Measurements from ENCODE around the gene DAAM1. TPM values are rescaled to one million over a fixed set of nuclear protein-coding genes. Genes with fewer than 3 reads are reported as not detected.

The DAAM1 gene
- total RNA-seq, 1 donor from 2014 or later = 75.2 TPM

DNA sequence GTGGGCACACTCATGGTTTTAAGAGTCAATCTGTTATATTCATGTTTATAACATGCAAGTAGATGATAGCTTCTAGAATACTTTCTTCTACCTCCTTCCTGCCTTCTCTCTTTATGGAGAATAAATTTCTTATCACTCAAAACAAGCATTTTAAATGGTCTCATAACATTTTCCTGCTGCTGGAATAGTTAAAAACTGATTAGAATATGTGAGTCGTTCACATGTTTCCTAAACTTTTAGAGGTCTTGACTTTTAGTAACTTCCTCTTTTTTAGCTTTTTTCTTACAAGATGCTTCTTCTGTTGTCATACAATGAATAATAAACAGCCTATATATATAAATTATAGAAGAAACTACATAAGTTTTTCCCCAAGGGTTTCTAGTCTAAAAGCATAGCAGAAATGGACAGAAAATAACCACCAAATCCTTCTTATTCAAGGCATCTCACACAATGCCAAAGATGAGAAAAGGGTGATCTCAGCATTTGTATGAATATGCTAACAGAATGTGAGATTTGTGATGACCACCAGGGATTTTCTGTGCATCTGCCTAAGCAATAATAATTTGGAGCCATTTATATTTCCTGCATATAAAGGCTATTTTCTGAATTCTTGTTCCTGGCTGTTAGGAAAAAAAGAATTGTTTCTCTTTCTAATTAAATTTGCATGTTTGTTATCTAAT lies 127.8 kb downstream of the DAAM1 start:
- peak; percentile 73 for DNase-seq

DNA sequence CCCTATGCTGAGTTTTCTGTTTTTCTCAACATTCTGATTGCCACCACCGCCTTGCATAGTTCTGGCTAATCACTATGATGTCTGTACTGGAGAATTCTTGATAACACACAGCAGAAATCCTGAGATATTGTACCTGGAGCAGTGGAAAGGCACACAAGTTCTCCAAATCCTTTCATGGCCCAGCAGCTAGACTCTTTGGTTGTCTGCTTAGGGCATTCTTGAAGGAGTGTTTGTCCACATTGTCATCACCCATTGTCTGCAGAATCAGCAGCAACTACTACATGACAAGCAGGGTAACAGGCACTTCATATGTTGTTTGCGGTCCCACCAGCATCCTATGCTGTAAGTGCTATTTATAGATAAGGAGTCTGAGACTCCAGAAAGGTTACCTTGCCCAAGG lies 128.9 kb downstream of the DAAM1 start:
- DNase-seq = no peak

DNA sequence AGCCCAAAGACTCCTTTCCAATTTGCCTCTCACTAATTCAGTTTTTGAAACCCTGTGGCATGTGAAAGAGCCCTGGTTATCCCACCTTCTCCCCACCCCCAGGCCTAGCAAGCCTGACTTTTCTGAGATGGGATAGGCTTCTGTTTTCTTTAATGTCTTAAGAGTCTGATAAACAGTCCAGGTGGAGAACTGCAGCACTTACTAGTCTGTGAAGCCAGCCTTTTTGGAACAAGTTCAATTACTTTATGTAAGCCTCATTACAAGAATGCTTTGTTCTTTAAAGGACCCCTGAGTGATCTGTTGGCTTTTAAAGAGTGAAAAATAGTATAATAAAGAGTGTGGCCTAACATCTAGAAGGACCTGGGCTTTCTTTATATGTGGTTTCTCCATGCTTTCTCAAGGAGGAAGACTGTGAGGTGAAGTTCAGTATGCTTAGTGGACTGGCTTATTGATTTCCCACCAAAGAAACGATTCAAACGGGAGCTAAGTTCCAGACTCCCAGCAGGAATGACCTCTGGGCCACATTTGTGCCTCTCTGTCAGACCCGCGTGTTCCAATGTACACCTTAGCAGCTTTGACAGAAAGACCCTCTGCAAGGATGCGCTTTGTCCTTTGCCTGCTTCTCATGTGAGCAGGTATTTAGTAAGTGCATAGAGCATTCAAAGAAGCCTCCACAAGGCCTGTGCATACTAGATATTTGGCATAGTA lies 129.5 kb downstream of the DAAM1 start:
- no peak for DNase-seq

DNA sequence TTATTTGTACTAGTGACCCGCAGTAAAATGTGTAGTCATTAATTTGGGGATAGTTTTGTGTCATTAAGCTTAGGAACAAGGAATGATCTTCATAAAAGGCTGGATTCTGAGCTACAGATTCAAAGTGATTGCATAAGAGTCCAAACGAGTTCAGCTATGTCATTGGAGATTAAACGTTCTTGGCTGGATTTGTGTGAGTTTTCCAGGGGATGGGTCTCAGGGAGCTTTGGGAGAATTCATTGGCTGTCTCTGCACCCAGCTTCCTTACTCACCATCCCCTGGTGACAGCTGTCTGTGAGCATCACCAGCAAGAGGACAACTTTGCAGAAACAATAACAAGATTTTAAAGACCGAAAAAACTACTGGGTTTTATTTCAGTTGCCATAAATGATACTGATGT lies 130.4 kb downstream of the DAAM1 start:
- DNase-seq = no peak

DNA sequence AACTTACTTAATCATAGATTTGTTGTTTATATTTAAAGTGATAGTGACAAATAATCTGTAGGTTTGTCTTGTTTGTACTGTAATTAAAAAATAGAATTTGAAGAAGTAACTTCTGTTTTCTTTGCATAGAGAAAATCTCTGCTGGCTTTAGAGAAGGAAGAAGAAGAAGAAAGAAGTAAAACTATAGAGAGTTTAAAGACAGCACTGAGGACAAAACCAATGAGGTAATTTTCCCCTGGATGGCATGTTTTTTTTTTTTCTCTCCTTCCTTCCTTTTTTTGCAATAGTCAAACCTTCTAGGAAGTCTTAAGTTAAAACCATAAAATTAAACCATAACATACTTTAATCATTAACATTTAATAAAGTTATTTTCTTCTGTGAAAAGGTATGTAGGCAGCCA lies 131.9 kb downstream of the DAAM1 start:
- DNase-seq = no peak

DNA sequence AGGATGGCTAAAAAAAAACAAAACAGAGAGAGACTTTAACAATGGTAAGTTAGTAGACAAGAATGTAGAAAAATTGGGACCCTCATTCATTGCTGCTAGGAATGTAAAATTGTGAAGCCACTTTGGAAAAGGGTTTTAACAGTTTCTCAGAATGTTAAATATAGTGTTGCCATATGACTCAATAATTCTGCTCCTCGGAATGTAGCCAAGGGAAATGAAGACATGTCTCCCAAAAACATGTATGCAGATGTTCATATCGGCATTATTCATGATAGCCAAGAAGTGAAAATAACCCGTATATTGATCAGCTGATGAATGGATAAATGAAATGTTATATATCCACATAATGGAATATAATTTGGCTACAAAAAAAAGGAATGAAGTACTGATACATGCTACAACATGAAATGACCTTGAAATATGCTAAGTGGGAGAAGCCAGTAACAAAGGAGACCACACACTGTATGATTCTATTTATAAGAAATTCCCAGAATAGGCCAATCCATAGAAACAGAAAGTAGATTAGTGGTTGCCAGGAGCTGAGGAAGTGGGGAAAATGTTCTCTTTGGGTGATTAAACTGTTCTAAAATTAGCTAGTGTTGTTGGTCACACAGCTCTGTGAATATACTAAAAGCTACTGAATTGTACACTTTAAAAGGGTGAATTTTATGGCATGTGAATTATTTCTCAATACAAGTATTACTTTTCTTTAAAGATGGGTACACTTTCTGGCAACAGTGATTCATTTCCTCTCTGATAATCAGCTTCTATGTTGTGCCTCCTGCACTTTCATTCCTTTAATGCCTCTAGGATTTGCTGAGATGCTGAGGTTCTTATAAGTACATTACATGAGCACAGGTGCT lies 132.5 kb downstream of the DAAM1 start:
- peak; percentile 81 for DNase-seq

DNA sequence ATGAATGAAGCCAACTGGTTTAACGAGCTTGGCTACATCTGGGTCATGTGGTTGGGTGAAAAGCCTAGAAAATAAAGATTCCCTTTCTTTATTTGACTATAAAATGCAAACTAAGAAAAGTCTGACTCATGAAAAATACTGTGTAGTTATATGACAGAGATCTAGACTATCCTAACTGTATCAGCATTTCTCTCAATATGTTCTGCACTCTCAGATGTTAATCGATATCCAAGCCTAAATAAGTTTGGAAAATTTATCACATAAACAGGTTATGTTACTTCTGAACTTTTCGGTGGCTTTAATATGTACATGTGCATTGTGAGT lies 133.1 kb downstream of the DAAM1 start:
- DNase-seq = no peak

DNA sequence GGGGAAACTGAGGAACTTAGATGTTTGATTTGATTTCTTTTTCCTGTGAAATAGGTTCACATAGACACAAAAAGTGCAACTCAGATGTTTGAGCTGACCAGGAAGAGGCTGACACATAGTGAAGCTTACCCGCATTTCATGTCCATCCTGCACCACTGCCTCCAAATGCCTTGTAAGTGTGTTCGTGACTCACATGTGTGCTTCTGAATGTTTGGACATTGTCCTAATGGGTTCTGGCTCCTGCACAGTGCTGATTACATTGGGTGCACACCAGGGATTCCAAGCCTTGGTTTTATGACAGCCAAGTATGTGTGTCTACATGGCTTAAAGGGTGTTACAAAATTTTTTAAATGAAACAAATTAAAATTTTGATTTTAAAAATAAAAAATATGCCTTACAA lies 137.4 kb downstream of the DAAM1 start:
- no peak for DNase-seq

DNA sequence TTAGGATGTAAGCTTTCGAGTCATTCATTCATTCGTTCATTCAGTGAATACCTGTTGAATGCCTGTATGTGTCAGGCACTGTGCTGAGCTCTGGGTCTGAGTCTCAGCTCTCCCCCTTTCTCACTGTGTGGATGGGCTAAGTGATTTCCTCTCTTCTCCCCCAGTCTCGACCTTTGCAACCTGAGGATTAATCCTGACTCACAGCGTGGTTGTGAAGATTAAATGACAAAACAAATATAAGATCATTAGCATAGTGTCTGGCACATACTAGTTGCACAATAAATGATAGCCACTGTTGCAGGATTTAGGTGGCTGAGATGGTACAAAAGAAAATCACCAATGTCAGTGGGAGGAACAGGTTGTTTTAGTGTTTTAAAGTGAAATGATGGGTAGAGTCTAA lies 140.0 kb downstream of the DAAM1 start:
- DNase-seq = no peak

DNA sequence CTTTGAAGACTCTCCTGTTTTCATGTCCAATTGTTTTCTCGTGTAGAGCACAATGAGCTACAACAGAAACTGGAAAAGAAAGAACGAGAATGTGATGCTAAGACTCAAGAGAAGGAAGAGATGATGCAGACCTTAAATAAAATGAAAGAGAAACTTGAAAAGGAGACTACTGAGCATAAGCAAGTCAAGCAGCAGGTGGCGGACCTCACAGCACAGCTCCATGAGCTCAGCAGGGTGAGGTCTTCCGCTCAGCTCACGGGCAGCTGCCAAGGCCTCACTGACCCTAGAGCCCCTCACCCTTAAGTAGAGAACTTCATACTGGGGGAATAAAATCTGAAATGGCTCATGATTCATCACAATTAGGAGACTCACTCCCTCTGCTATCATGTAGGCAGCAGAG lies 142.0 kb downstream of the DAAM1 start:
- no peak for DNase-seq

DNA sequence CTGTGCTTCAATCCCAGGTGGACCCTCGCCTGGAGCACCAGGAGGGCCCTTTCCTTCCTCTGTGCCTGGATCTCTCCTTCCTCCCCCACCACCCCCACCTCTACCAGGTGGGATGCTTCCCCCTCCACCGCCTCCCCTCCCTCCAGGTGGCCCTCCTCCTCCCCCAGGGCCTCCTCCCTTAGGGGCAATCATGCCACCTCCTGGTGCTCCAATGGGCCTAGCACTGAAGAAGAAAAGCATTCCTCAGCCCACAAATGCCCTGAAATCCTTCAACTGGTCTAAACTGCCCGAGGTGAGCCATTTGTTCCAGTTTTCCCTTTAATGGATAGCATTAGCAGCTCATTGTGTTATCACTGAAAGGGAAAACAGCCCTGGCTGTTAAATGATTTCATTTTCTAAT lies 142.8 kb downstream of the DAAM1 start:
- no peak for DNase-seq

DNA sequence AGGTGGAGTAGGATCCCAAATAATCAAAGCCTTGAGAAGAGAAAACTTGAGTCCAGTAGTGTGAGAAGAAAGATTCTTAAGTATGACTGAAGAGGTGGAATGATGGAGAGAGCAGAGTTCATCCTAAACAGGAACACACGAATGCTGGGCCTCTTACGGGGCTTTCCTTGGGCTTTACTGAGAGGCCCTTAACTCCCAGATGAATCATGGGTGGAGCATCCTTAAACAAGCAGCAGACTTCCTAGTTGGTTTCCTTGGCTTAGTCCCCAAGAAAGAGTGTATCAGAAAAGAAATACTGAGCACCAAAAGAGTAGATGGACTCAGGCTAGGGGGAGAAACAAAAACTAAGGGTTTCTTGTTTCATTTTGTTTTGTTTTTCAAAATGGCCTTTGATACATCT lies 144.3 kb downstream of the DAAM1 start:
- peak; percentile 20 for DNase-seq

DNA sequence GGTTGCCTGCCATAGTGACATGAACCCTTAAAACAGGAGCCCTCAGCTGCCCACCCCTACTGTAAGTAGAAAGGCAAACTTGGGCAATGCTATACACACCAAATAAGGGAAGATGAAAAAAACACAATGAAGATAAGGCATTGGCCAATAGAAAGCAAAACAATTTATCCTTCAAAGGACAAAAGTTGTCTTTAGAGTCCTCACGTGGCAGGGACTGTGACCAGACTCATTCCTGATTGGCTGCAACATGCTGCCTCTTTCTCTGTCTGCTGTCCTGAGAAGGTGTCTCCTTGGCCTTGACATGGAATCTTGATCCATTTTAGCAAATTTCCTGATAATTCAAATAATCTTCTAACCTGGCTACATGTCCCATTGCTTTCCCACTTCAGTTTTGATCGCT lies 144.8 kb downstream of the DAAM1 start:
- no peak for DNase-seq

DNA sequence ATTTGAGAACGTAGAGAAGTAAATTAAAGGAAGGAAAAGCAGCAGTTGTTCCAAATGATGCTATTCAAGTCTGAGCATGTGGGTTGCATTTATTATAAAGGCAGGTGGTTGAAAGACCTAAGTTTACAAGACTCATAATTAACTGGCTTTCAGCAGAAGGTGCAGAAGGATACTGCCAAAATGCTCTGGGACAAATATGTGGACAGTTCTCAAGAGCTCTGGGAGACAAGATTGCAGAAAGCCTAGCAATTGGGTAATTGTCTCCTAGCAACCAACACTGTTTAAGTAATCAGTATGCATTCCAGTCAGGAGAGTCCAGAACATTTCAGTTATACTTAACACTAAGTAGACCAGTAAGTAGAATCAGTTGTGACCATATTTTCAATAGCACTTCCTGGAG lies 145.2 kb downstream of the DAAM1 start:
- peak; percentile 95 for DNase-seq

DNA sequence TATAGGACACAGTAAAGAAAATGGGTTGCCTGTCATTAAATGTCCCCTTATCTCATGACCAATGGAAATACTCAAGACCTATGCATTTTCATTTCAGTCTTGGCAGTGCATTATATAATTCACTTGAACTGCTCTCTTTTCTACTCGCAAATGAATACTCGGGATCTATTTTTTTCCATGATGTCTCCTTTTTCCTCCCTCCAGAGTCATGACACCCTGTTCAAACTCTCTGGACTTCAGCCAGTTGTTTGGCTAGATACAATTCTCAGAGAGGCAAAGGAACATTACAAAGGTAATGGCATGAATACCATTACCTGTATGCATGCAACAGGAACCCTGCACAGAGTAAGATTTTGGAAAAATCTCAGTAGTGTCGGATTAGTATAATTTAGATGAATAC lies 145.8 kb downstream of the DAAM1 start:
- DNase-seq = no peak

DNA sequence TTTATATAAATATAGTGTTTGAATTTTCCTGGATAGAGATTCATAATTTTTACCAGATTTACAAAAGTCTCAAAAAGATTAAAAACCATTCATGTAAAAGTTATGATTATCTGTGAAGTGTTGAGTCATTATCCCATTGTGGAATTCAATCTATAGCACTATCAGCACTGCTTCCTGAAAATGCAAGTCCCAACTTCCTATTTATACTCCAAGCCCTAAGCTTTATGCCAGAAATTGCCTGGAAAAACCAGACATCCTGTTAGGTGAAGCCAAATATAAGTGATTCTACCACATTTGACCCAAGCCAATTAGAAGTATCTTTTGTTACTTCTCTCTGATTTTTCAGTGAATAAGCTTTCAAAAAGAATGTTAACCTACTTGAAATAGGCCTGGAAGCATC lies 147.6 kb downstream of the DAAM1 start:
- no peak for DNase-seq

DNA sequence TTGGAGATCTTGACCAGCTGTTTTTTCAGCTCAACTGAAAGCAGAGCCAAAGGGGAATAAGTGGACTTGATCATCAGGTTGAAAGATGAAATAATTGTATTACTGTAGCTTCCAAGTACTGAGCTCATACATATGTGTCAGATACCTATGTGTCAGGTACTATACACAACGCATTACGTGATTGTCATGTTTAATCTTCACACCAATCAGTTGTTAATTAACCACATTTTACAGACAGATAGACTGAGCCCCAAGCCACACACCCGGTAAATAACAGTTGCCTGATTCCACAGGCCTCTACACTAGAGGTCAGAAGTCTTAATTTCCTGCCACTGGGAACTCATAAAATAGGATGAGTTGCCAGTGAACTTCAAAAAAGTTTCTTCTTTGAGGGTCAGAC lies 148.2 kb downstream of the DAAM1 start:
- DNase-seq = no peak

DNA sequence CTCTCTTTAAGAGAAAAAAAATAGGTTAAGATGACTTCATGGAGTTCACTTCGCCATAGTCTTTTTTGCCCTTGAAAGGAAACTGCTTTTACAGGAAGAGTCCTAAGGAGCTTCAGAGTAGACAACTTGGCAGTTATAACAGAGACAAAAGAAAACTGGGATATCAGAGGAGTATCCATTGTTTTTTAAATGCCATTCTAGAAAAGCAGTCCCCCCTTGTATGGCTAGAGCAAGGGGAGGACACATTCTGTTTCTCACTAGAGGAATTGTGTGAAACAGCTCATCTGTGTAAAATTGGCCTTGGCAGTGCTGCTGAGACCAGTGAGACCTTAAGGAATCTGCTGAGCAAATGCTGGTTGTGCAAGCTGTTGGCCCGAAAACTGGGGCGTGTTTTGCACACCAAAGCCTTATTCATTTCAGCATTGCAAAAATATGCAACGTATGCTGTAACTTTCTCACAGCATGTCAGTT lies 148.7 kb downstream of the DAAM1 start:
- peak; percentile 76 for DNase-seq

DNA sequence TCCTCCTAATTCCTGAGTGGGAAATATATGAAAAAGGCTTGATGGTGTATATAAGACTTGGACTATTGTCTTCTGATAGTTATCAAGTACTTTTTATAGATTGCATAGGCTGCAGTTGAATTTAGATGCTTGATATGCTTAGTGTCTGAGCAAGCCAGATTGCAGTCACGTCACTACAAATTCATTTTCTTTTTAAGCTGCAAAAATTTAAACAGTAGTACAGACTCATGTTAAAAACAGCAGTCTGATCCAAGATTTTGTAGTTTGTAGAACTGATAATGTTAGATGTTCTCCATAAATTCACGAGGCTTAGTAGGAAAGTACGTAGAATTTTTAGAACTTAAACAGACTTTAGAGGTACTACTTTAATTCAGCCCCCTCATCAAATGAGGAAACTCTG lies 150.3 kb downstream of the DAAM1 start:
- DNase-seq = no peak

DNA sequence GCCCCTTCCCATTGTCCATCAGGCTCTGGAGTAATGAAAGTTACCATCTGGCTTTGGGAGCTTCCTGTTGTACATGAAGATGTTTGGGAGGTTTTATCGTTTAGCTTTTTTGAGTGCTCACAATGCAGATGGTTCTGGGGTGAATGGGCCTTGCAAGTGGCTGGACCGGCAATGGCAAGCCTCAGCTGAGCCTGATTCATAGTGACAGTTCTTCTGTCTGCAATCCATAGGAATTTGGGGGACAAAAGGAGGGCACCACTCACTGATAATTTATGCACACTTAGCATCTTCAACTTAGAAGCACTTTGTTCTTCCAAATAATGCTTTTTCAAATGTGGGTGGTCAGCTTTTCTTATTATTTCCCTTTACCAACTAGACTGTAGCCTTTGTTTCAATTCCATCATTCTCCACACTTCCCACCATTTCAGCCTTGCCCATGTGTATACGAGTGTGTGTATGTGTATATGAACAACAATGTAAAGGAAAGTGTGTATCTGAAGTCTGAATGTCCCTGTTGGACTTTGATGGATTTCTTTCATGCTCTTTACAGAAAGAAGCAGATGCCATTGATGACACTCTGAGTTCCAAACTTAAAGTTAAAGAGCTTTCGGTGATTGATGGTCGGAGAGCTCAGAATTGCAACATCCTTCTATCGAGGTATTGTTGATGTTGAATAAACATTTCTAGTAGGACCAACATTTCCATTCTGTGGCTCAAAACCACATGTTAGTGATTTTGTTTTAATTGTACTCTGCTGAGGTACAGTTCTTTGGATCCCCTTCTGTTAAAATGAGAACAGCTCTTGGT lies 151.3 kb downstream of the DAAM1 start:
- no peak for DNase-seq

DNA sequence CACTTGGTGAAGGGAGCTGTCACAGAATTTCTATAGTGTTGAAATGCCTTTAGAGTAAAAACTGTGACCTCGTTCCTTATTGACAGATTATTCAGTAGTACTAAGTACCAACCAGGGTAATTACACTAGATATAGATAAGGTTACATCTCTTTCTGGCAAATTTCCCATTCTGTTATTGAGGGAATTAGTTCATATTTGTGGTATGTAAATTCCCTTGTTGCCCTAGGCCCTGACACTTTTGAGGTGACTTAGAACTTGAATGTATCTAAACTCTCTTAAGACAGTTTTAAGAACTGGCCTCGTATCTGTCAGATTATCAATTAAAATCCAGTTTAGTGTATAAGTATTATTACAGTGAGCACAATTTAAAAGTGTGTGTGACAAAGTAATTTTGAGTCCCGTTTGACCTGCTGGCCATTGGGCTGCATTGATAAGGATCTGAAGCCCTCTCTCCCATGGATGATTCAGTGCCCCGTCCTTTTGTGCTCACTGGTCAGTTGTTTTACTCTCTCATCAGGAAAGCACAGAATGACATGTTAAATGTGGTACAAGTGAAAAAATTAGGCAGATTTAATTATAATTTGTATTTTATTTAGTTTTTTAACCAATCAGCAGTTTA lies 153.5 kb downstream of the DAAM1 start:
- DNase-seq = no peak

All from skin of body (tissue), 2 donors.